H7 (cell line): ENCODE measurements around the gene IER3IP1. TPM values are rescaled to one million over a fixed set of nuclear protein-coding genes. Genes with fewer than 3 reads are reported as not detected.
"Not testable (repeated sequence)": the region's sequence is repeated elsewhere in the genome, so short reads cannot be mapped to it uniquely, and the experiment has no call there.

Source experiments
- DNase-seq: peaks from one replicate; pipeline ENCODE4 v3.0.0; 2012
- H3K27me3 ChIP-seq: 2 replicates; pipeline ENCODE4 v1.6.0; 2011; ENCODE audit warnings: mild to moderate bottlenecking, low read length; ENCODE audit not compliant: control insufficient read depth, insufficient read depth
- H3K36me3 ChIP-seq: replicated peaks from 2 replicates; pipeline ENCODE4 v1.5.1; 2011; ENCODE audit warnings: low read length; ENCODE audit not compliant: control insufficient read depth, insufficient read depth
- H3K4me3 ChIP-seq: 2 replicates; pipeline ENCODE4 v1.5.1; 2011; ENCODE audit warnings: low read depth, mild to moderate bottlenecking, control low read depth, low read length, moderate library complexity; ENCODE audit not compliant: insufficient read depth
- total RNA-seq: library from RNA; depleted of rRNA; stranded (reverse); fragments of >200 nt; shearing (Covaris generic); gene quantifications from 2 replicates; pipeline ENCODE4 v1.2.3, GENCODE V29; 2014

Gene IER3IP1
- total RNA-seq, 1 experiment from 2014 or later: 15.0 TPM

- no peak for DNase-seq
- no peaks in the 10 kb centered on the region; the same call in 1 of the 2 replicates for H3K36me3 ChIP-seq
- peak overlapping the region; percentile 82 for H3K4me3 ChIP-seq
- no peaks in the 10 kb centered on the region for H3K27me3 ChIP-seq
These were observed 774 bp downstream of the IER3IP1 start for GRCh38 chr18:47175283-47175897.

- Histone ChIP-seq H3K4me3 (peak overlapping the region; percentile 82; the same call in 1 of the 2 replicates), H3K27me3 (no peaks in the 10 kb centered on the region), H3K36me3 (no peaks in the 10 kb centered on the region; the same call in 1 of the 2 replicates)
- DNase-seq: peak; percentile 20
These were observed 1.5 kb downstream of the IER3IP1 start for GRCh38 chr18:47174545-47175116.

GRCh38 chr18:47172476-47172875 is 3.7 kb downstream of the IER3IP1 start:
- no peak overlapping the region for H3K4me3 ChIP-seq
- H3K27me3 ChIP-seq: no peaks in the 10 kb centered on the region
- H3K36me3 ChIP-seq: no peaks in the 10 kb centered on the region; the same call in 1 of the 2 replicates
- DNase-seq: no peak

GRCh38 chr18:47168913-47169312 is 7.3 kb downstream of the IER3IP1 start:
- Histone ChIP-seq H3K4me3 (no peak overlapping the region), H3K27me3 (no peaks in the 10 kb centered on the region), H3K36me3 (no peaks in the 10 kb centered on the region; the same call in 1 of the 2 replicates)
- no peak for DNase-seq

- Histone ChIP-seq H3K4me3 (no peak overlapping the region), H3K36me3 (no peaks in the 10 kb centered on the region; the same call in 1 of the 2 replicates), H3K27me3 (no peaks in the 10 kb centered on the region)
- no peak for DNase-seq
These were observed 7.7 kb downstream of the IER3IP1 start for GRCh38 chr18:47168509-47168908.

GRCh38 chr18:47166294-47166693 is 9.9 kb downstream of the IER3IP1 start:
- DNase-seq: no peak
- Histone ChIP-seq H3K27me3 (no peaks in the 10 kb centered on the region), H3K36me3 (no peaks in the 10 kb centered on the region; the same call in 1 of the 2 replicates), H3K4me3 (no peak overlapping the region)

GRCh38 chr18:47163241-47163640 is 12.9 kb downstream of the IER3IP1 start:
- Histone ChIP-seq H3K27me3 (no peaks in the 10 kb centered on the region), H3K4me3 (no peak overlapping the region), H3K36me3 (no peaks in the 10 kb centered on the region)
- no peak for DNase-seq

GRCh38 chr18:47160256-47160655 is 15.9 kb downstream of the IER3IP1 start:
- DNase-seq: no peak
- no peaks in the 10 kb centered on the region for H3K27me3 ChIP-seq

GRCh38 chr18:47158404-47158803 is 17.8 kb downstream of the IER3IP1 start:
- DNase-seq, H3K4me3 ChIP-seq, H3K36me3 ChIP-seq, H3K27me3 ChIP-seq: not testable (repeated sequence)

More at GRCh38 chr18:47160256-47160655, 15.9 kb downstream of the IER3IP1 start:
- Histone ChIP-seq H3K36me3 (no peaks in the 10 kb centered on the region), H3K4me3 (no peak overlapping the region)

- H3K4me3 ChIP-seq: no peak overlapping the region
- H3K27me3 ChIP-seq: no peaks in the 10 kb centered on the region
- H3K36me3 ChIP-seq: no peaks in the 10 kb centered on the region
- no peak for DNase-seq
These were observed 24.7 kb downstream of the IER3IP1 start for GRCh38 chr18:47151439-47151838.

- Histone ChIP-seq H3K4me3 (peak overlapping the region; percentile 58), H3K27me3 (no peaks in the 10 kb centered on the region), H3K36me3 (no peaks in the 10 kb centered on the region)
- DNase-seq: no peak
These were observed 25.3 kb downstream of the IER3IP1 start for GRCh38 chr18:47150824-47151366.

GRCh38 chr18:47150029-47150823 is 25.9 kb downstream of the IER3IP1 start, which contains the start of gene HDHD2:
HDHD2 (minus strand) TSS chr18:47150500; CDS start chr18:47136439, 14,061 bp downstream.
- H3K27me3 ChIP-seq: no peaks in the 10 kb centered on the region
- H3K36me3 ChIP-seq: no peaks in the 10 kb centered on the region
- H3K4me3 ChIP-seq: peak within 1 kb of the TSS; percentile 58
- DNase-seq: peak; percentile 91

GRCh38 chr18:47149457-47150028 is 26.6 kb downstream of the IER3IP1 start:
- Histone ChIP-seq H3K27me3 (no peaks in the 10 kb centered on the region), H3K36me3 (no peaks in the 10 kb centered on the region), H3K4me3 (peak overlapping the region; percentile 58)
- DNase-seq: peak; percentile 36

- Histone ChIP-seq H3K36me3 (no peaks in the 10 kb centered on the region), H3K4me3 (no peak overlapping the region), H3K27me3 (no peaks in the 10 kb centered on the region)
- no peak for DNase-seq
These were observed 30.0 kb downstream of the IER3IP1 start for GRCh38 chr18:47146206-47146605.
